Heart right ventricle (tissue), 16 donors: ENCODE measurements around the gene DCX. TPM values are rescaled to one million over a fixed set of nuclear protein-coding genes. Genes with fewer than 3 reads are reported as not detected.

Source experiments
- ATAC-seq, 8 donors: fragments of 200-7000 bp; cut with Tn5 transposase; one replicate each; pipeline ENCODE4 v1.9.1; 2020; ENCODE audit warnings: mild to moderate bottlenecking in 8 of 8, moderate library complexity in 8 of 8, moderate number of reproducible peaks in 1 of 8
- DNase-seq, 2 donors: peaks; one replicate each; pipeline ENCODE4 v3.0.0-alpha.2; 2020
- H3K27ac ChIP-seq, 10 donors: fragments of 200-600 bp; sonication (generic) in 2 of 10; one replicate each; pipeline versions ENCODE4 v1.5.0 to v1.8.0; 2020 to 2022; ENCODE audit warnings: mild to moderate bottlenecking in 3 of 10
- H3K27me3 ChIP-seq, 7 donors: fragments of 200-600 bp; one replicate each; pipeline ENCODE4 v1.8.0; 2021 to 2022; ENCODE audit warnings: mild to moderate bottlenecking in 2 of 7
- H3K36me3 ChIP-seq, 9 donors: fragments of 200-600 bp; sonication (generic) in 1 of 9; one replicate each; pipeline versions ENCODE4 v1.5.0 to v1.8.0; 2020 to 2022; ENCODE audit warnings: mild to moderate bottlenecking in 2 of 9
- H3K4me1 ChIP-seq, 9 donors: fragments of 200-600 bp; sonication (generic) in 1 of 9; one replicate each; pipeline versions ENCODE4 v1.5.0 to v1.8.0; 2020 to 2022; ENCODE audit warnings: mild to moderate bottlenecking in 4 of 9
- H3K4me3 ChIP-seq, 10 donors: fragments of 200-600 bp; sonication (generic) in 2 of 10; one replicate each; pipeline versions ENCODE4 v1.5.0 to v1.8.0; 2020 to 2022; ENCODE audit warnings: mild to moderate bottlenecking in 7 of 10, moderate library complexity in 2 of 10
- H3K9me3 ChIP-seq, 11 donors: fragments of 200-600 bp in 10 of 11; sonication (generic) in 2 of 11; one replicate each; pipeline versions ENCODE4 v1.5.0 to v1.8.0; 2013 to 2022; ENCODE audit warnings: mild to moderate bottlenecking in 2 of 11, control low read depth in 1 of 11, moderate library complexity in 1 of 11
- WGBS, 2 donors: extraction: QIAGEN DNeasy Blood & Tissue Kit; methylation state at CpG; one replicate each; pipeline ENCODE4 v1.1.7; 2013; ENCODE audit warnings: inconsistent platforms in 1 of 2; 5-methylcytosine and 5-hydroxymethylcytosine counted together
- intact Hi-C, 10 donors: fragments of 100-400 bp; cut with DNase I; formaldehyde crosslinking; loops; one replicate each; pipeline versions ENCODE4 v1.11.1 to v1.14.2; 2022
- polyA plus RNA-seq, 2 donors: library from polyadenylated mRNA; stranded (reverse); fragments of 200-250 nt; gene quantifications; one replicate each; pipeline ENCODE4 v1.2.3, GENCODE V29; 2013
- total RNA-seq, 10 donors: library from RNA; stranded (reverse); fragmentation: NEBNext Ultra II Directional in 3 of 10; extraction: Animal tissue kit (Norgen Biotek cat#: 25700) in 3 of 10; gene quantifications; one replicate each; pipeline versions ENCODE4 v1.2.1 to v1.2.4, GENCODE V29; 2021 to 2023
- TF ChIP-seq, protein P1 (sequence below), 9 donors: fragments of 200-600 bp; sonication (generic) in 2 of 9; IDR thresholded peaks; one replicate each; pipeline versions ENCODE4 v1.5.0 to v1.8.0; 2021 to 2022; ENCODE audit warnings: antibody characterized with exemption in 9 of 9, mild to moderate bottlenecking in 5 of 9, moderate library complexity in 1 of 9
- donor health status: Arrhythmogenic right ventricular cardiomyopathy.
- donor health status: ischemic (EF 13 %, LVEDD 7.1; RV severe dilation, severe dysfunction).
- donor health status: healthy with polysubstance abuse.
- donor health status: DM: no; HTN: yes; CAD: no.
- donor health status: DM: no; HTN: no; CAD: no.
- donor health status: ischemic (EF 25% LVEDD 6.9; RV normal size, moderate dysfunction).
- donor health status: ischemic (EF 25% LVEDD 5.7; RV mildly dilated, moderate dysfunction).
- donor health status: healthy.
- donor health status: DM: yes; HTN: yes; CAD: no.
- donor health status: Ischemic cardiomyopathy.
- donor health status: ischemic (EF 35%, LVEDD 5.7; RV mildly dilated, moderate dysfunction).
- donor health status: nonischemic (EF 11% LVEDD 7.7; RV severe dilation, severe dysfunction).
- donor health status: DM: yes; HTN: yes; CAD: no.
- donor health status: PGD.
- donor health status: ischemic (EF 29% LVEDD 5.4; RV normal size, mild dysfunction).
- donor health status: nonischemic (EF 23%, LVEDD 6.1; RV moderate dilation, normal function).

The DCX gene
- total and polyA plus RNA-seq, 12 donors, result under 0.01 to 0.18 (median 0.09) TPM; not detected in 3

- no peaks in the 10 kb centered on the region for H3K36me3 ChIP-seq
- intact Hi-C loops, result no loop called here
- no peaks in the 10 kb centered on the region for H3K4me1 ChIP-seq
- H3K27ac ChIP-seq, result no peak overlapping the region
- peaks cover 0 to 32% (median 0%) of the 10 kb centered on the region in 7 donors for H3K27me3 ChIP-seq
- no peak overlapping the region for H3K4me3 ChIP-seq
- DNase-seq, result no peak
- TF ChIP-seq, protein P1, sequence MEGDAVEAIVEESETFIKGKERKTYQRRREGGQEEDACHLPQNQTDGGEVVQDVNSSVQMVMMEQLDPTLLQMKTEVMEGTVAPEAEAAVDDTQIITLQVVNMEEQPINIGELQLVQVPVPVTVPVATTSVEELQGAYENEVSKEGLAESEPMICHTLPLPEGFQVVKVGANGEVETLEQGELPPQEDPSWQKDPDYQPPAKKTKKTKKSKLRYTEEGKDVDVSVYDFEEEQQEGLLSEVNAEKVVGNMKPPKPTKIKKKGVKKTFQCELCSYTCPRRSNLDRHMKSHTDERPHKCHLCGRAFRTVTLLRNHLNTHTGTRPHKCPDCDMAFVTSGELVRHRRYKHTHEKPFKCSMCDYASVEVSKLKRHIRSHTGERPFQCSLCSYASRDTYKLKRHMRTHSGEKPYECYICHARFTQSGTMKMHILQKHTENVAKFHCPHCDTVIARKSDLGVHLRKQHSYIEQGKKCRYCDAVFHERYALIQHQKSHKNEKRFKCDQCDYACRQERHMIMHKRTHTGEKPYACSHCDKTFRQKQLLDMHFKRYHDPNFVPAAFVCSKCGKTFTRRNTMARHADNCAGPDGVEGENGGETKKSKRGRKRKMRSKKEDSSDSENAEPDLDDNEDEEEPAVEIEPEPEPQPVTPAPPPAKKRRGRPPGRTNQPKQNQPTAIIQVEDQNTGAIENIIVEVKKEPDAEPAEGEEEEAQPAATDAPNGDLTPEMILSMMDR (IDR thresholded peaks at IDR 0.05), result no peak
- H3K9me3 ChIP-seq, result no peaks in the 10 kb centered on the region
- no peak for ATAC-seq
Measured at GRCh38 chrX:111318901-111319300, 93.1 kb downstream of the DCX start.

GRCh38 chrX:111309083-111309482 is 102.9 kb downstream of the DCX start:
- intact Hi-C loops, result no loop called here
- peak in 1 of 2 donors; percentile 3 for DNase-seq
- 75 to 83% methylated on average over 2 of the region's 2 CpGs for WGBS, 2 donors

DNA sequence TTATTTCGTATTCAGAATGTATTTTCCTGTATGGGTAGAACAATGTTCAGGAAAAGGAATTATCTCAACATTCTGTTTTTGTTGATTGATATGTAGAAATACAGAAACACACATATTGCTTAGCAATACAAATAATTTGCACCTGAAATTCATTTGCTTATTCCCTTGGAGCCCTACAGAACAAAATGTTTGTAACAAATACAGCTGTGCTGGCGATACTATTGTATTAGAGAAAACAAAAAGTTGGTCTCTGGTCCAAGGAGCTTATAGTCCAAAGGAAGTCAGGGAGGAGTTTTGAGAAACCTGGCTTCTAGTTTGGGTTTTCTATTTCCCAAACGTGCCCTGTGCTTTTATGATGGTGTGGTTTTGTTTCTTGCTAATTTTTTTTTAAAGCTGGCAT is 104.0 kb downstream of the DCX start:
- 67 to 69% methylated on average over 3 of the region's 3 CpGs for WGBS, 2 donors
- Histone ChIP-seq H3K4me3 (no peak overlapping the region), H3K27me3 (peaks cover 0 to 52% (median 0%) of the 10 kb centered on the region in 7 donors), H3K27ac (no peak overlapping the region), H3K4me1 (no peaks in the 10 kb centered on the region), H3K9me3 (no peaks in the 10 kb centered on the region), H3K36me3 (no peaks in the 10 kb centered on the region)
- no peak for DNase-seq
- TF ChIP-seq, protein P1 (IDR thresholded peaks at IDR 0.05), result no peak
- intact Hi-C loops, result no loop called here
- ATAC-seq, result no peak

More at GRCh38 chrX:111309083-111309482, 102.9 kb downstream of the DCX start:
- H3K27me3 ChIP-seq, result peaks cover 0 to 44% (median 0%) of the 10 kb centered on the region in 7 donors
- H3K27ac ChIP-seq, result no peak overlapping the region
- H3K36me3 ChIP-seq, result no peaks in the 10 kb centered on the region
- H3K4me1 ChIP-seq, result no peaks in the 10 kb centered on the region
- ATAC-seq, result no peak
- TF ChIP-seq, protein P1 (IDR thresholded peaks at IDR 0.05), result no peak
- no peaks in the 10 kb centered on the region for H3K9me3 ChIP-seq
- H3K4me3 ChIP-seq, result no peak overlapping the region

GRCh38 chrX:111302284-111302683 is 109.7 kb downstream of the DCX start:
- Histone ChIP-seq H3K27ac (no peak overlapping the region), H3K4me1 (no peaks in the 10 kb centered on the region), H3K9me3 (no peaks in the 10 kb centered on the region), H3K36me3 (no peaks in the 10 kb centered on the region), H3K27me3 (peaks cover 0 to 46% (median 0%) of the 10 kb centered on the region in 7 donors), H3K4me3 (no peak overlapping the region)
- 71 to 78% methylated on average over 2 of the region's 2 CpGs for whole genome bisulfite sequencing, 2 donors
- ATAC-seq (no peak), DNase-seq (no peak)
- intact Hi-C loops, result no loop called here
- TF ChIP-seq, protein P1 (IDR thresholded peaks at IDR 0.05), result no peak
